Progenitor cell of endocrine pancreas (in vitro differentiated cells): ENCODE data around the gene CCDC169. TPM values are rescaled to one million over a fixed set of nuclear protein-coding genes. Genes with fewer than 3 reads are reported as not detected.

Experiments
- DNase-seq: peaks from one replicate; pipeline ENCODE4 v3.0.0; 2021; ENCODE audit warnings: low spot score; ENCODE audit not compliant: unreplicated experiment
- H3K27ac Mint-ChIP-seq: 2 replicates; pipeline ENCODE4 v1.8.0; 2021; ENCODE audit warnings: mild to moderate bottlenecking, moderate library complexity, mixed read lengths
- H3K27me3 Mint-ChIP-seq: 2 replicates; pipeline ENCODE4 v1.8.0; 2021; ENCODE audit warnings: mixed read lengths
- H3K36me3 Mint-ChIP-seq: 2 replicates; pipeline ENCODE4 v1.8.0; 2022; ENCODE audit warnings: mixed read lengths; ENCODE audit not compliant: insufficient read depth
- H3K4me1 Mint-ChIP-seq: 2 replicates; pipeline ENCODE4 v1.8.0; 2021; ENCODE audit warnings: low read depth, mixed read lengths
- H3K4me3 Mint-ChIP-seq: 2 replicates; pipeline ENCODE4 v1.8.0; 2021; ENCODE audit warnings: low read depth, mild to moderate bottlenecking, moderate library complexity, mixed read lengths
- H3K9me3 Mint-ChIP-seq: 2 replicates; pipeline ENCODE4 v1.8.0; 2021; ENCODE audit warnings: low read depth, mixed read lengths
- total RNA-seq: library from RNA; stranded (reverse); gene quantifications from 2 replicates; pipeline ENCODE4 v1.2.1, GENCODE V29; 2021
- TF ChIP-seq, protein P1 (sequence below): fragments of 200-600 bp; sonication (generic); IDR thresholded peaks from one replicate; pipeline ENCODE4 v1.5.0; 2021; ENCODE audit warnings: antibody characterized with exemption, mild to moderate bottlenecking; ENCODE audit not compliant: unreplicated experiment

Gene CCDC169
- total RNA-seq, 1 donor from 2014 or later, result 5.8 TPM

DNA sequence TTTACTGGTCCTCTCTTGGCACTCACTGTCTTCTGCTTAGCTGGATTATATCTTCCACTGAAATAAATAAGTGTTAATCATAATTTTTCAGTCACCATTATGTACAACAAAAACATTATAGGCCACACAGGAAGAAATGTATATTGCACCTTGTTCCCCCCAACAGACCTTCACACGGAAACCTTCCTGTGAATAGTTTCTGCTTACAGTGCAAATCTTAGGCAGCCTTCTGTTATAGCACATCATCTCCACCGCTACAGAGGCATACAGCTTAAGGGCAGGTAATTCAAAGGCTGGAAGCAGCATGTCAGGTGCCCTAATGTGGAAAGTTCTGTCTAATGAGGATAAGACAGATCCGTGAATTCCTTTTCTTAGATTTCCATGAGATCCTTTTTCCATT is 66.4 kb downstream of the CCDC169 start:
- no peak overlapping the region for H3K27ac Mint-ChIP-seq
- DNase-seq, result no peak
- H3K36me3 Mint-ChIP-seq, result peaks cover 6% of the 10 kb centered on the region
- H3K4me1 Mint-ChIP-seq, result no peaks in the 10 kb centered on the region
- TF ChIP-seq, protein P1, sequence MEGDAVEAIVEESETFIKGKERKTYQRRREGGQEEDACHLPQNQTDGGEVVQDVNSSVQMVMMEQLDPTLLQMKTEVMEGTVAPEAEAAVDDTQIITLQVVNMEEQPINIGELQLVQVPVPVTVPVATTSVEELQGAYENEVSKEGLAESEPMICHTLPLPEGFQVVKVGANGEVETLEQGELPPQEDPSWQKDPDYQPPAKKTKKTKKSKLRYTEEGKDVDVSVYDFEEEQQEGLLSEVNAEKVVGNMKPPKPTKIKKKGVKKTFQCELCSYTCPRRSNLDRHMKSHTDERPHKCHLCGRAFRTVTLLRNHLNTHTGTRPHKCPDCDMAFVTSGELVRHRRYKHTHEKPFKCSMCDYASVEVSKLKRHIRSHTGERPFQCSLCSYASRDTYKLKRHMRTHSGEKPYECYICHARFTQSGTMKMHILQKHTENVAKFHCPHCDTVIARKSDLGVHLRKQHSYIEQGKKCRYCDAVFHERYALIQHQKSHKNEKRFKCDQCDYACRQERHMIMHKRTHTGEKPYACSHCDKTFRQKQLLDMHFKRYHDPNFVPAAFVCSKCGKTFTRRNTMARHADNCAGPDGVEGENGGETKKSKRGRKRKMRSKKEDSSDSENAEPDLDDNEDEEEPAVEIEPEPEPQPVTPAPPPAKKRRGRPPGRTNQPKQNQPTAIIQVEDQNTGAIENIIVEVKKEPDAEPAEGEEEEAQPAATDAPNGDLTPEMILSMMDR, result no peak
- H3K9me3 Mint-ChIP-seq, result peaks cover 11% of the 10 kb centered on the region
- no peaks in the 10 kb centered on the region for H3K27me3 Mint-ChIP-seq
- no peak overlapping the region for H3K4me3 Mint-ChIP-seq

DNA sequence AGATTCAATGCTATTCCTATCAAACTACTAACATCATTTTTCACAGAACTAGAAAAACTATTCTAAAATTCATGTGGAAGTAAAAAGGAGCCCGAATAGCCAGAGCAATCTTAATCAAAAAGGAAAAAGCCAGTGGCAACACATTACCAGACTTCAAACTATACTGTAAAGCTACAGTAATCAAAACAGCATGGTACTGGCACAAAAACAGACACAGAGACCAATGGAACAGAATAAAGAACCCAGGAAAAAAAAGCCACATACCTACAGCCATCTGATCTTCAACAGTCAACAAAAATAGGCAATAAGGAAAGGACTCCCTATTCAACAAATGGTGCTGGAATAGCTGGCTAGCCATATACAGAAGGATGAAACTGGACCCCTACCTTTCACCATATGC is 72.9 kb downstream of the CCDC169 start:
- TF ChIP-seq, protein P1, result no peak
- Mint-ChIP-seq H3K4me3 (no peak overlapping the region), H3K27ac (no peak overlapping the region), H3K4me1 (no peaks in the 10 kb centered on the region), H3K36me3 (peaks cover 16% of the 10 kb centered on the region), H3K9me3 (peaks cover 19% of the 10 kb centered on the region), H3K27me3 (no peaks in the 10 kb centered on the region)
- DNase-seq, result no peak

DNA sequence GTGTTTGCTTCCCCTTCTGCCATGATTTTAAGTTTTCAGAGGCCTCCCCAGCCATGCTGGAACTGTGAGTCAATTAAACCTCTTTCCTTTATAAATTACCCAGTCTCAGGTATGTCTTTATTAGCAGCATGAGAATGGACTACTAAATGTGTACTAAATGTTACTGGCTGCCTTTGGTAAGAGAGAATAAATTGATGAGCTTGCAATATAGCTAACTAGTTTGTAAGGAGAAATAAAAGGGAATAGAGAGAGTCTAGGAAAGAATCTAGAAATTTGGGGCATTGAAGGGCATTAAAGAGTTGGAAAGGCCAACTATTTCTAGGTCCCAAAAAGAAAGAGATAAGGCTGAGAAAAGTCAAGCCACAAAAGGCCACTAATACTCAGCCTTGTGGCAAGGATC is 77.7 kb downstream of the CCDC169 start:
- no peak for DNase-seq
- TF ChIP-seq, protein P1, result no peak
- peaks cover 14% of the 10 kb centered on the region for H3K9me3 Mint-ChIP-seq
- H3K4me1 Mint-ChIP-seq, result no peaks in the 10 kb centered on the region
- H3K27ac Mint-ChIP-seq, result no peak overlapping the region
- H3K36me3 Mint-ChIP-seq, result peaks cover 7% of the 10 kb centered on the region
- no peak overlapping the region for H3K4me3 Mint-ChIP-seq
- H3K27me3 Mint-ChIP-seq, result no peaks in the 10 kb centered on the region

DNA sequence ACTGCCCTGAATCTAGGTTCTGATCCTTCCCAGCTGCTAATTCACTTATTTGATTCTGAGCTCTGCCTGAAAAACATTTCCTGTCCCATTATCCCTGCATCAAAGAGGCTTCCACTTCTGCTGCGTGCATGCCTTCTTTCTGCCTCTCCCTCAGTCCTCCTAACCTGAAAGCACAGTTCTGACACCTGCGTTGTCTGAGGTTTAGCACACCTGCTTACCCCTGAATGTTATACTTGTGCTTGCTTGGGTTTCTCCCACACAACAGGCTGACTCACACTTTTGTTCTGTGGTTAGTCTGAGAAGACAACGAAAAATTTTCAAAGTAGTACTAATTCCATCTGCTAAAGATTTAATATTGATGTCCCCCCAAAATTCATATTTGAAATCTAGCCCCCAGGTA is 80.2 kb downstream of the CCDC169 start:
- no peak for DNase-seq
- Mint-ChIP-seq H3K27me3 (no peaks in the 10 kb centered on the region), H3K4me3 (no peak overlapping the region), H3K4me1 (no peaks in the 10 kb centered on the region), H3K36me3 (no peaks in the 10 kb centered on the region), H3K9me3 (peaks cover 7% of the 10 kb centered on the region), H3K27ac (no peak overlapping the region)
- TF ChIP-seq, protein P1, result no peak

DNA sequence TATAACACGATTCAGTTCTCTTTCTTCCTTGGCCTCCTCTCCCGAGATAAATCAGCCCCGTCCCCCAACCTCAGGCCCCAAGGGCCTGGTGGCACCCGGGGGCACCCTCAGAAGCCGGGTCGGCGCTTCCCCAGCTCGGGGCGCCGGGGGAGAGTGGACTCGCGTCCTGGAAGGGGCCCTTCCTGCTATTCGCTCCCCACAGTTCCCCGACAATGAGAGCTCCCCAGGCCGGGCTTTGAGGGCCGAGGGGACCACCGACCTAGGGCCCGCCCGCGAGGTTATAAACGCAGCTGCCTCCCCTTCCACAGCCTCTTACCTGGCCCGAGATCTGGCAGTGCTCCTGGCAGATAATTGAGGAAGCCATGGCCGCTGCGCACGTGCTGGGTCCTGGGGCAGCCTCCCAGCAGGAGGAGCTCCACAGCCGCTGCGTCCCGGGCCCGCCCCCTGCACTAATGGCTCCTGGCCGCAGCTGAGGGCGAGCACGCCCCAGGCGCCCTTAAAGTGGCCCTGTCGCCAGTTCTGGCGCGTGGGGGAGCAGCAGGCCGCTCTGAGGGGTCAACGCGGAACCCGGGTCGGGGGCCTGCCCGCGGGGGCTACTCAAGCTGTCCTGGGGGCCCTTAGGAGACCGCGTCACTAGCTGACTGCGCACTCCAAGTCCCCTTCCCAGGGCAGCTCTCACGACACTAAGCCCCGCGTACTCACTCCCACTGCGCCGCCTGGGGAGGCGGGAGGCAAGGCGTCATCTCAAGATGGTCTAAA is 83.3 kb downstream of the CCDC169 start, which contains the start of gene SOHLH2:
Gene SOHLH2 (minus strand): TSS at position 394 of the 759 bp plus-strand sequence. CDS start 30 bp downstream, at position 364.
- no peak for DNase-seq
- no peaks in the 10 kb centered on the region for H3K4me1 Mint-ChIP-seq
- H3K4me3 Mint-ChIP-seq, result no peak within 1 kb of the TSS
- no peaks in the 10 kb centered on the region for H3K27me3 Mint-ChIP-seq
- no peak within 1 kb of the TSS for H3K27ac Mint-ChIP-seq
- TF ChIP-seq, protein P1, result no peak
- H3K36me3 Mint-ChIP-seq, result no peaks in the 10 kb centered on the region
- peaks cover 4% of the 10 kb centered on the region for H3K9me3 Mint-ChIP-seq
